HepG2 (cell line): Measurements from ENCODE around the gene MED12L. TPM values are rescaled to one million over a fixed set of nuclear protein-coding genes. Genes with fewer than 3 reads are reported as not detected.

Experiments
- ATAC-seq: fragments of 200-7000 bp; cut with Tn5 transposase; 3 replicates; pipeline ENCODE4 v1.9.1; 2020; ENCODE audit warnings: mild to moderate bottlenecking, moderate library complexity
- BruUV-seq: library from RNA; stranded (reverse); fragments of 400-500 nt; replicated peaks from 2 replicates; lab custom pipeline; 2021; lab: Mats Ljungman, UMichigan
- CTCF ChIA-PET: fragments of 300-600 bp; formaldehyde crosslinking; extraction: SDS; loops from one replicate; lab custom pipeline; 2021; ENCODE audit warnings: low total read pairs, inconsistent platforms, low intra/inter-chr PET ratio; lab: Yijun Ruan, JAX
- POLR2A ChIA-PET: fragments of 350-600 bp; sonication (Branson Sonifier 250); formaldehyde crosslinking; loops from one replicate; lab custom pipeline; 2020; ENCODE audit warnings: antibody characterized with exemption, inconsistent platforms; lab: Yijun Ruan, JAX
- DNase-seq: peaks from one replicate; pipeline ENCODE4 v3.0.0-alpha.2; 2015; ENCODE audit warnings: low spot score
- FAIRE-seq: peaks from 3 replicates; lab custom pipeline; 2011; peaks lifted over from hg19 to GRCh38; lab: Jason Lieb, UNC
- H2AFZ ChIP-seq: one replicate; pipeline ENCODE4 v1.6.1; 2011; ENCODE audit warnings: low read length, inconsistent platforms
- H3K27ac ChIP-seq: fragments of 300-600 bp; 3 replicates; pipeline ENCODE4 v1.8.0; 2011; ENCODE audit warnings: mixed run types, mild to moderate bottlenecking, mixed read lengths, low read length, inconsistent platforms; ENCODE audit not compliant: insufficient read depth; ENCODE audit errors: extremely low read length
- H3K27me3 ChIP-seq, 2 experiments: fragments of 200-600 bp in 1 of 2; 2 replicates in 1 of 2; 3 replicates in 1 of 2; pipeline versions ENCODE4 v1.6.0 to v1.8.0; 2011; ENCODE audit warnings: low read length in 2 of 2, mild to moderate bottlenecking in 2 of 2, moderate library complexity in 2 of 2, inconsistent platforms in 1 of 2; ENCODE audit not compliant: insufficient read depth in 2 of 2, control insufficient read depth in 1 of 2
- H3K36me3 ChIP-seq, 2 experiments: fragments of 200-600 bp in 1 of 2; replicated peaks in 1 of 2; 2 replicates in 1 of 2; 3 replicates in 1 of 2; pipeline versions ENCODE4 v1.5.1 to v1.8.0; 2011; ENCODE audit warnings: low read length in 2 of 2, inconsistent platforms in 1 of 2; ENCODE audit not compliant: insufficient read depth in 2 of 2, control insufficient read depth in 1 of 2
- H3K4me1 ChIP-seq: 2 replicates; pipeline ENCODE4 v1.5.1; 2012; ENCODE audit warnings: low read length, inconsistent platforms; ENCODE audit not compliant: insufficient read depth
- H3K4me2 ChIP-seq: 2 replicates; pipeline ENCODE4 v1.6.0; 2011; ENCODE audit warnings: low read depth, low read length, inconsistent platforms
- H3K4me3 ChIP-seq, 3 experiments: fragments of 200-600 bp in 1 of 3; sonication (generic), shearing (Covaris generic) in 1 of 3; replicated peaks in 1 of 3; 2 replicates each; pipeline ENCODE4 v1.5.1; 2011 to 2016; ENCODE audit warnings: low read length in 3 of 3, inconsistent platforms in 2 of 3, low read depth in 2 of 3, mild to moderate bottlenecking in 2 of 3, control low read depth in 1 of 3, mixed read lengths in 1 of 3; ENCODE audit not compliant: insufficient read depth in 1 of 3
- H3K79me2 ChIP-seq: one replicate; pipeline ENCODE4 v1.6.1; 2011; ENCODE audit warnings: low read length, inconsistent platforms; ENCODE audit not compliant: insufficient read depth
- H3K9ac ChIP-seq: 2 replicates; pipeline ENCODE4 v1.6.0; 2011; ENCODE audit warnings: mild to moderate bottlenecking, low read depth, low read length, inconsistent platforms; ENCODE audit not compliant: insufficient read depth
- H3K9me3 ChIP-seq: 2 replicates; pipeline ENCODE4 v1.5.1; 2012; ENCODE audit warnings: mild to moderate bottlenecking, low read length
- H4K20me1 ChIP-seq: 2 replicates; pipeline ENCODE4 v1.6.0; 2011; ENCODE audit warnings: inconsistent platforms, mild to moderate bottlenecking, low read length, moderate library complexity; ENCODE audit not compliant: insufficient read depth
- HNRNPLL ChIP-seq: fragments of 200-400 bp; formaldehyde crosslinking; IDR thresholded peaks from 2 replicates; pipeline ENCODE4 v1.6.1; 2017; ENCODE audit warnings: mild to moderate bottlenecking, low read depth, low read length; ENCODE audit not compliant: poor library complexity, severe bottlenecking
- KDM3A ChIP-seq: IDR thresholded peaks from 2 replicates; pipeline ENCODE4 v1.6.1; 2018; ENCODE audit warnings: low read depth, missing compliant biosample characterization
- KDM6A ChIP-seq: IDR thresholded peaks from 2 replicates; pipeline ENCODE4 v1.6.1; 2016; ENCODE audit warnings: low read depth
- KMT2B ChIP-seq: IDR thresholded peaks from 2 replicates; pipeline ENCODE4 v1.6.1; 2016; ENCODE audit warnings: missing genetic modification reagents, missing compliant biosample characterization
- MTF1 ChIP-seq: sonication (generic); formaldehyde crosslinking; IDR thresholded peaks from 2 replicates; pipeline ENCODE4 v1.5.0; 2020; ENCODE audit warnings: missing genetic modification reagents
- NFE2L1 ChIP-seq: sonication (generic); formaldehyde crosslinking; IDR thresholded peaks from 2 replicates; pipeline ENCODE4 v1.4.0; 2020; ENCODE audit warnings: missing genetic modification reagents, mild to moderate bottlenecking, borderline replicate concordance
- PCBP1 ChIP-seq: fragments of 200-400 bp; formaldehyde crosslinking; IDR thresholded peaks from 2 replicates; pipeline ENCODE4 v1.6.1; 2017; ENCODE audit warnings: mild to moderate bottlenecking, low read depth, low read length, borderline replicate concordance
- RBAK ChIP-seq: sonication (generic); formaldehyde crosslinking; IDR thresholded peaks from 2 replicates; pipeline ENCODE4 v1.5.1; 2020; ENCODE audit warnings: mild to moderate bottlenecking, missing genetic modification reagents
- RFX5 ChIP-seq: IDR thresholded peaks from 2 replicates; pipeline ENCODE4 v1.6.1; 2011; ENCODE audit warnings: low read depth, low read length, improper control_type of control experiment
- SOX5 ChIP-seq: IDR thresholded peaks from 2 replicates; pipeline ENCODE4 v1.6.1; 2016; ENCODE audit warnings: borderline replicate concordance
- SP1 ChIP-seq, 2 experiments: fragments of 450-650 bp in 1 of 2; sonication (generic) in 1 of 2; formaldehyde crosslinking in 1 of 2; IDR thresholded peaks; 2 replicates each; pipeline versions ENCODE4 v1.4.0 to v1.6.1; 2016 to 2020; ENCODE audit warnings: missing genetic modification reagents in 1 of 2
- STAT5B ChIP-seq: sonication (generic); formaldehyde crosslinking; IDR thresholded peaks from 2 replicates; pipeline ENCODE4 v1.4.0; 2020; ENCODE audit warnings: missing genetic modification reagents
- THAP11 ChIP-seq: IDR thresholded peaks from 2 replicates; pipeline ENCODE4 v1.6.1; 2016; ENCODE audit warnings: missing biosample characterization, missing genetic modification reagents
- ZNF292 ChIP-seq: sonication (generic); formaldehyde crosslinking; IDR thresholded peaks from 2 replicates; pipeline ENCODE4 v1.8.1; 2022; ENCODE audit warnings: mild to moderate bottlenecking, low read depth, missing genetic modification reagents, borderline replicate concordance
- ZNF678 ChIP-seq: sonication (generic); formaldehyde crosslinking; IDR thresholded peaks from 2 replicates; pipeline ENCODE4 v1.4.0; 2020; ENCODE audit warnings: mild to moderate bottlenecking, missing genetic modification reagents
- ZNF724P ChIP-seq: sonication (generic); formaldehyde crosslinking; IDR thresholded peaks from 2 replicates; pipeline ENCODE4 v1.8.0; 2022; ENCODE audit warnings: missing genetic modification reagents, borderline replicate concordance
- ZNF746 ChIP-seq: sonication (generic); formaldehyde crosslinking; IDR thresholded peaks from 2 replicates; pipeline ENCODE4 v1.8.0; 2022; ENCODE audit warnings: mild to moderate bottlenecking, missing genetic modification reagents
- ZNF75D ChIP-seq: sonication (generic); formaldehyde crosslinking; IDR thresholded peaks from 2 replicates; pipeline ENCODE4 v1.8.1; 2023; ENCODE audit warnings: missing genetic modification reagents, mild to moderate bottlenecking, borderline replicate concordance
- WGBS: methylation state at CpG from one replicate; pipeline ENCODE4 v1.1.6; 2017; ENCODE audit warnings: low lambda C conversion rate; 5-methylcytosine and 5-hydroxymethylcytosine counted together
- in situ Hi-C: cut with HindIII; loops from 2 replicates; pipeline ENCODE4 v1.10.0; 2017; ENCODE audit warnings: low pct_unique_long_range_greater_than_20kb; ENCODE audit not compliant: extremely low pct_ligation_motif_present
- intact Hi-C: fragments of 100-400 bp; cut with micrococcal nuclease; formaldehyde crosslinking; loops from one replicate; pipeline ENCODE4 v1.10.0; 2022; ENCODE audit not compliant: unreplicated experiment
- polyA plus RNA-seq, 8 experiments: library from polyadenylated mRNA; depleted of rRNA in 3 of 8; stranded (reverse) in 7 of 8; unstranded in 1 of 8; fragments of >200 nt; fragmentation: Illumina TruSeq in 4 of 8; extraction: Trizol in 4 of 8; gene quantifications; 2 replicates each; pipeline versions ENCODE4 v1.2.1 to v1.2.3, GENCODE V29; 2011 to 2016; ENCODE audit warnings: low read depth in 4 of 8, missing spikeins in 1 of 8, mixed read lengths in 1 of 8; ENCODE audit not compliant: insufficient read depth in 1 of 8
- total RNA-seq, 5 experiments: library from RNA; depleted of rRNA; stranded (reverse); fragments of >200 nt; fragmentation: Illumina TruSeq; extraction: Trizol; gene quantifications; 2 replicates each; pipeline ENCODE4 v1.2.3, GENCODE V29; 2016; ENCODE audit warnings: low read depth in 1 of 5
- TF ChIP-seq, protein P1 (sequence below): sonication (generic); formaldehyde crosslinking; IDR thresholded peaks from 2 replicates; pipeline ENCODE4 v1.4.0; 2020; ENCODE audit warnings: missing genetic modification reagents
- TF ChIP-seq, protein P2 (sequence below): IDR thresholded peaks from 2 replicates; pipeline ENCODE4 v1.6.1; 2016; ENCODE audit warnings: low read depth

MED12L gene
- total and polyA plus RNA-seq, 2 of the 13 experiments (the other 11 are each of a cell fraction or from before 2014, with no cell fraction given) = 0.07 to 0.64 TPM

DNA sequence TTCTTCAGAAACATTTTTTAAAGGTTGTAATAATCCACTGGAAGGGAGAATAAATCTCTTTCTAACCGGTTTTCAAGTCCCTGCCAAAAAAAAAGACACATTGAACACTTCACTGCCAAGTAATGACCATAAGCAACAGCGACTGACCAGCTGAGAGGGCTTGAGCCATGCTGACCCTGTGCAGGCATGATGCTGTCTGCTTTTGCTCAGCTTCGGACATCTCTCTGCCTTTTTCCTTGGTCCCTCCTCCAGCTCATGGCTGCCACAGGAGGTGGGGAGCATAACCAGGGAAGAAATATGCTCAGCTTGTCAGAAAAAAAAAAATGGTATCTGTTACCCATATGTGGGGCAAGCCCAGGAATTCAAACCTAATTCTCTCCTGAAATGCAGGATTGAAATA is 373.9 kb downstream of the MED12L start:
- Histone ChIP-seq H3K27ac (no peak overlapping the region), H3K4me3 (no peak overlapping the region), H3K9ac (no peak overlapping the region), H3K27me3 (peaks cover 1 to 43% of the 10 kb centered on the region in 2 experiments), H3K4me2 (no peak overlapping the region), H3K36me3 (no peaks in the 10 kb centered on the region), H3K79me2 (no peaks in the 10 kb centered on the region), H3K9me3 (no peaks in the 10 kb centered on the region), H4K20me1 (no peaks in the 10 kb centered on the region), H3K4me1 (no peaks in the 10 kb centered on the region), H2AFZ (no peak overlapping the region)
- TF ChIP-seq, protein P1, sequence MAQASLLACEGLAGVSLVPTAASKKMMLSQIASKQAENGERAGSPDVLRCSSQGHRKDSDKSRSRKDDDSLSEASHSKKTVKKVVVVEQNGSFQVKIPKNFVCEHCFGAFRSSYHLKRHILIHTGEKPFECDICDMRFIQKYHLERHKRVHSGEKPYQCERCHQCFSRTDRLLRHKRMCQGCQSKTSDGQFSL (CRISPR knock-in tag) = no peak
- TF ChIP-seq KMT2B (no peak), ZNF746 (no peak), THAP11 (CRISPR knock-in tag) (no peak), HNRNPLL (no peak), KDM3A (no peak), ZNF724P (no peak), KDM6A (CRISPR knock-in tag) (no peak), ZNF292 (CRISPR knock-in tag) (no peak), ZNF75D (CRISPR knock-in tag) (no peak), RBAK (CRISPR knock-in tag) (no peak), ZNF678 (CRISPR knock-in tag) (no peak), PCBP1 (no peak), NFE2L1 (no peak), RFX5 (no peak), STAT5B (CRISPR knock-in tag) (no peak), SOX5 (no peak), MTF1 (no peak), SP1 (IDR thresholded peaks at IDR 0.05) (no peak), SP1 (CRISPR knock-in tag; IDR thresholded peaks at IDR 0.05) (no peak)
- TF ChIP-seq, protein P2, sequence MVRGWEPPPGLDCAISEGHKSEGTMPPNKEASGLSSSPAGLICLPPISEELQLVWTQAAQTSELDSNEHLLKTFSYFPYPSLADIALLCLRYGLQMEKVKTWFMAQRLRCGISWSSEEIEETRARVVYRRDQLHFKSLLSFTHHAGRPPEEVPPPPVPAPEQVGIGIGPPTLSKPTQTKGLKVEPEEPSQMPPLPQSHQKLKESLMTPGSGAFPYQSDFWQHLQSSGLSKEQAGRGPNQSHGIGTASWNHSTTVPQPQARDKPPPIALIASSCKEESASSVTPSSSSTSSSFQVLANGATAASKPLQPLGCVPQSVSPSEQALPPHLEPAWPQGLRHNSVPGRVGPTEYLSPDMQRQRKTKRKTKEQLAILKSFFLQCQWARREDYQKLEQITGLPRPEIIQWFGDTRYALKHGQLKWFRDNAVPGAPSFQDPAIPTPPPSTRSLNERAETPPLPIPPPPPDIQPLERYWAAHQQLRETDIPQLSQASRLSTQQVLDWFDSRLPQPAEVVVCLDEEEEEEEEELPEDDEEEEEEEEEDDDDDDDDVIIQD (CRISPR knock-in tag) = no peak
- in situ Hi-C loops (no loop called here), intact Hi-C loops (no loop called here)
- ChIA-PET CTCF (no interaction called here), POLR2A (no interaction called here)
- FAIRE-seq (no peak), ATAC-seq (no peak), DNase-seq (no peak)
- WGBS = 3% methylated on average over 3 of the region's 3 CpGs
- no TSS peak for BruUV-seq
